ENCODE data around the gene NR2F2. TPM values are rescaled to one million over a fixed set of nuclear protein-coding genes. Genes with fewer than 3 reads are reported as not detected.

The NR2F2 gene
- total and polyA plus RNA-seq, 2 experiments from 2014 or later: 0.16 TPM; not detected in 1

GRCh38 chr15:96314518-96314917, 16.0 kb upstream of the NR2F2 start:
- peaks cover 32% of the 10 kb centered on the region for H3K4me1 ChIP-seq (ENCODE audit: insufficient read depth)
- peaks cover 15% of the 10 kb centered on the region for H3K4me1 Mint-ChIP-seq
- no peaks in the 10 kb centered on the region for H3K9me2 ChIP-seq (ENCODE audit: insufficient read depth)
- no peaks in the 10 kb centered on the region for H4K20me1 ChIP-seq (replicated peaks; ENCODE audit: insufficient read depth)
- H3K36me3 ChIP-seq (ENCODE audit: insufficient read depth): no peaks in the 10 kb centered on the region
- no peak overlapping the region for H3K4me3 Mint-ChIP-seq
- H3K9me3 Mint-ChIP-seq: no peaks in the 10 kb centered on the region
- H3K79me2 ChIP-seq (replicated peaks; ENCODE audit: insufficient read depth): no peaks in the 10 kb centered on the region
- no peak overlapping the region for H3K4me3 ChIP-seq
- no peak overlapping the region for H3K4me2 ChIP-seq
- H3F3A ChIP-seq (replicated peaks; ENCODE audit: low read depth): no peaks in the 10 kb centered on the region
- no peaks in the 10 kb centered on the region for H3K36me3 Mint-ChIP-seq (ENCODE audit: low read depth)
- H3K27ac ChIP-seq (ENCODE audit: low read depth): no peak overlapping the region
- DNase-seq (ENCODE audit: low spot score) (no peak), ATAC-seq (no peak)
- TF ChIP-seq NANOG (IDR thresholded peaks at IDR 0.05; ENCODE audit: borderline replicate concordance) (no peak), EZH2phosphoT487 (IDR thresholded peaks at IDR 0.05; ENCODE audit: unreplicated experiment) (no peak), CREB1 (CRISPR knock-in tag; IDR thresholded peaks at IDR 0.05; ENCODE audit: low read depth) (no peak), CTCF (conservative IDR thresholded peaks at IDR 0.05; ENCODE audit: low read depth in 2 of 2) (no peak), ZNF114 (CRISPR knock-in tag; IDR thresholded peaks at IDR 0.05) (no peak), ETS1 (IDR thresholded peaks at IDR 0.05) (no peak)
- H2AFZ ChIP-seq: no peak overlapping the region
- peaks cover 18% of the 10 kb centered on the region for H3K27me3 Mint-ChIP-seq (ENCODE audit: insufficient read depth, low read depth, poor library complexity)
- no peak overlapping the region for H3K27ac Mint-ChIP-seq
- H3K27me3 ChIP-seq (ENCODE audit: insufficient read depth): peaks cover 48% of the 10 kb centered on the region

- Mint-ChIP-seq H3K27ac (no peak overlapping the region), H3K4me3 (no peak overlapping the region), H3K27me3 (ENCODE audit: insufficient read depth, low read depth, poor library complexity) (peaks cover 23% of the 10 kb centered on the region), H3K4me1 (peaks cover 15% of the 10 kb centered on the region), H3K9me3 (no peaks in the 10 kb centered on the region), H3K36me3 (ENCODE audit: low read depth) (no peaks in the 10 kb centered on the region)
- ATAC-seq (no peak), DNase-seq (ENCODE audit: low spot score) (no peak)
- Histone ChIP-seq H3K27me3 (ENCODE audit: insufficient read depth) (peaks cover 52% of the 10 kb centered on the region), H3K4me1 (ENCODE audit: insufficient read depth) (peaks cover 33% of the 10 kb centered on the region), H3F3A (replicated peaks; ENCODE audit: low read depth) (no peaks in the 10 kb centered on the region), H3K9me2 (ENCODE audit: insufficient read depth) (no peaks in the 10 kb centered on the region), H2AFZ (no peak overlapping the region), H3K79me2 (replicated peaks; ENCODE audit: insufficient read depth) (no peaks in the 10 kb centered on the region), H3K36me3 (ENCODE audit: insufficient read depth) (no peaks in the 10 kb centered on the region), H3K27ac (ENCODE audit: low read depth) (no peak overlapping the region), H3K4me2 (no peak overlapping the region), H3K4me3 (no peak overlapping the region), H4K20me1 (replicated peaks; ENCODE audit: insufficient read depth) (no peaks in the 10 kb centered on the region)
- no peak for TF ChIP-seq CTCF (conservative IDR thresholded peaks at IDR 0.05; ENCODE audit: low read depth in 2 of 2)
- TF ChIP-seq NANOG (IDR thresholded peaks at IDR 0.05; ENCODE audit: borderline replicate concordance): no peak
- TF ChIP-seq ZNF331 (CRISPR knock-in tag; IDR thresholded peaks at IDR 0.05; ENCODE audit: low read depth): no peak
- no peak for TF ChIP-seq ETS1 (IDR thresholded peaks at IDR 0.05)
- no peak for TF ChIP-seq EZH2phosphoT487 (IDR thresholded peaks at IDR 0.05; ENCODE audit: unreplicated experiment)
- no peak for TF ChIP-seq JUNB (IDR thresholded peaks at IDR 0.05; ENCODE audit: unreplicated experiment)
- TF ChIP-seq EZH2 (IDR thresholded peaks at IDR 0.05; ENCODE audit: low read depth, unreplicated experiment): no peak
- TF ChIP-seq REST (IDR thresholded peaks at IDR 0.05; ENCODE audit: unreplicated experiment): no peak
- no peak for TF ChIP-seq ZNF114 (CRISPR knock-in tag; IDR thresholded peaks at IDR 0.05)
- TF ChIP-seq CREB1 (CRISPR knock-in tag; IDR thresholded peaks at IDR 0.05; ENCODE audit: low read depth): no peak
- no peak for TF ChIP-seq POLR2AphosphoS5 (IDR thresholded peaks at IDR 0.05; ENCODE audit: low read depth)
Measured at GRCh38 chr15:96314963-96315362, 15.5 kb upstream of the NR2F2 start.
